ENCODE results near the gene ADAMTS13.
A peak's percentile ranks its signal among the peaks of the same experiment; 100 is the strongest.

ADAMTS13 gene

DNA sequence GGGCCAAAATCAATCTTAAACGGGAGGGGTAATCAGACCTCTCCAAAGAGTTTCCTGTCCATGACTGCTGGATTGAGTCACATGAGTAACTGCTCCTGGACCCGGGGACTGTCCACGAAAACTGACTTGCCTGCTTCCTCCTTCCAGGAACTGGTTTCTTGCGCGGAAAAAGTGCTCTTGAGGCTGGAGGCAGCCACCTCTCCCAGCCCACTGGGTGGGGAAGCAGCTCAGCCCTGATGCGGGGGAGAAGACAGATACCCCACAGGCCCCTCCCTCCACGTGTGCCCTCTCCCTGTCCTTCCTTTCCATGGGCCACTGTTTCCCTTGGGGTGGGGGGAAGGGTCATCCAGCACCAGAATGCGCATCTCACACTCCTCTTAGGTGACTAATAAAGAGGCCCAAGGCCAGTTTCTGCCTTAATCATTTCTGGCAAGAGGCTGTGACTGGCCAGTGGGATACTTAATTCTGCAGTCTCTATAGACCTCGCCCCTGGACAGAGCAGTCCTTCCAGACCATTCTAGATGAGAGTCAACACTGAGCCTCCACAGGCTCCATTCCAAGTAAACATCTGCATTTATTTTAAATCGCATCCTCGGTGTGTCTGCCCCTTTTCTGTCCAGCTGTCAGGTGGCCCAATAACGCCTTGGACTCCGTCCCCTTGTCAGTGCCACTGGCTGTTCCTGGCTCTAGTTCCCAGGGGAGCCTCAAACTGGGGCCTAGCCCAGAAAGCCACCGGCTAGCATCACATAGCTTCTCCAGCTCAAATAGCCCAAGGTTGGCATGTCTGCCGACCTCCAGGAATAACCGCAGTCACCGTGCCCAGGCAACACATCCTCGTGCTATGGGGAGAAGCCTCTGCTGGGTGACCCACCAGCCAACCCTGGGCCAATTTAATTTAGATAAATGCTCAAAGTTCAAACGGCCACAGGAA lies 16.4 kb upstream of the ADAMTS13 start:
- no peaks in the 10 kb centered on the region for H3K4me1 ChIP-seq (ENCODE audit: control insufficient read depth, insufficient read depth, low read length, poor library complexity, severe bottlenecking)
- no peak overlapping the region for H3K4me3 ChIP-seq (ENCODE audit: extremely low read depth, insufficient read depth, low read length, poor library complexity, severe bottlenecking)
- H3K27ac ChIP-seq (ENCODE audit: low read depth, low read length, severe bottlenecking), result no peak overlapping the region
- 90 to 95% methylated on average over 11 to 13 of the region's 19 CpGs for WGBS, 2 experiments (ENCODE audit: insufficient coverage in 2 of 2)
- no peaks in the 10 kb centered on the region for H3K9me3 ChIP-seq (ENCODE audit: control insufficient read depth, low read length)
- H3K36me3 ChIP-seq (ENCODE audit: control insufficient read depth, insufficient read depth, low read length), result peaks cover 68% of the 10 kb centered on the region

DNA sequence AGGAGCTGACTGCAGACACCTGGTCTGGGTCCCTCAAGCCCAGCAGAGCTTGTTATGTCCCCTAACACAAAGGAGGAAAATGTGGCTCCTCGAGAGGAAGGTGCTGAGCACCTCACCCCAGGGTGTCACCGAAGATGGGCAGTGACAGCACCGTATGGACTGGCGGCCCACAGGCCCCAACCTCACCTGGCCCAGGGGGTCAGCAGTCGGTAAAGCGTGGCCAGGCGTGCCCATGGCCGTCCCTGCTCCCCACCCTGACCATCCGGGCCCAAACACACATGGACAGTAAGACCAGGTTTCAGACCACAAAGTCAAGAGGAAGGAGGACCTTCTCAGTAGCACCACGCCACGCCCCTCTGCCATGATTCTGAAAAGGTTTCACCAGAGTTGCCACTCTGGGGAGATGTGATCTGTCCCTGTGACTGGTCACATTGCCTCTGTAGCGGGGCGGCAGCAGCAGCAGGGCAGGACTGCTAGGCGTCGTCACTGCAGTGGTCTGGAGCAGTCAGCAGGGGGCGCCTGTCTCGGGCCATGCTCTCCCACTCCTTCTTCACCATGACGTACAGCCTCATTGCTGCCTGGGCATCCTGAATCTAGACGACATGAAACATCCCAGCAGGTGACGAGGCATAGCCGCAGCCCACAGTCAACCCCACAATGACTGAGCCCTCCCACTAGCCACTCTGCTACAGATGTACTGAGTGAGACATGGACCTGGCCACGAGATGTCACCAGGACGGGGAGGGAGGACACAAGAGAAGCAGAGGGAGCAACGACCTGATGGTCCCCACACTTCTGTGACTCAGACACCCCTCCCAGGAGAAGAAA lies 15.5 kb upstream of the ADAMTS13 start:
- 65 to 67% methylated on average over 17 to 24 of the region's 24 CpGs for WGBS, 2 experiments (ENCODE audit: insufficient coverage in 2 of 2)
- no peaks in the 10 kb centered on the region for H3K9me3 ChIP-seq (ENCODE audit: control insufficient read depth, low read length)
- no peak overlapping the region for H3K4me3 ChIP-seq (ENCODE audit: extremely low read depth, insufficient read depth, low read length, poor library complexity, severe bottlenecking)
- H3K27ac ChIP-seq (ENCODE audit: low read depth, low read length, severe bottlenecking), result no peak overlapping the region
- H3K36me3 ChIP-seq (ENCODE audit: control insufficient read depth, insufficient read depth, low read length), result peaks cover 77% of the 10 kb centered on the region
- no peaks in the 10 kb centered on the region for H3K4me1 ChIP-seq (ENCODE audit: control insufficient read depth, insufficient read depth, low read length, poor library complexity, severe bottlenecking)

DNA sequence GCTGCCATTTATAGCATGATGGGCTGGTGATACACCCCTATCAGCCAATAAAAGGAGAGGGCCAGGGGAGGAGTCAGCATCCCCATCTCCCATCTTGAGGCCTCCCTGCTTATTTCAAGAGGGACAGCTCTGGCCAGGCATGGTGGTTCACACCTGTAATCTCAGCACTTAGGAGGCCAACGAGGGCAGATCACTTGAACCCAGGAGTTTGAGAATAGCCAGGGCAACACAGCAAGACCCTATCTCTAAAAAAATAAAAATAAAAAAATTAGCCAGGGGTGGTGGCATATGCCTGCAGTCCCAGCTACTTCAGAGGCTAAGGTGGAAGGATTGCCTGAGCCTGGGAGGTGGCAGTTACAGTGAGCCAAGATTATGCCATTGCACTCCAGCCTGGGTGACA lies 14.1 kb upstream of the ADAMTS13 start:
- Histone ChIP-seq H3K36me3 (ENCODE audit: control insufficient read depth, insufficient read depth, low read length) (peaks cover 90% of the 10 kb centered on the region), H3K27ac (ENCODE audit: low read depth, low read length, severe bottlenecking) (no peak overlapping the region), H3K4me1 (ENCODE audit: control insufficient read depth, insufficient read depth, low read length, poor library complexity, severe bottlenecking) (no peaks in the 10 kb centered on the region), H3K4me3 (ENCODE audit: extremely low read depth, insufficient read depth, low read length, poor library complexity, severe bottlenecking) (no peak overlapping the region), H3K9me3 (ENCODE audit: control insufficient read depth, low read length) (no peaks in the 10 kb centered on the region)
- 100% methylated on average over 1 of the region's 1 CpG; no CpG with 5 or more reads in 1 of the 2 experiments for WGBS, 2 experiments (ENCODE audit: insufficient coverage in 2 of 2)

DNA sequence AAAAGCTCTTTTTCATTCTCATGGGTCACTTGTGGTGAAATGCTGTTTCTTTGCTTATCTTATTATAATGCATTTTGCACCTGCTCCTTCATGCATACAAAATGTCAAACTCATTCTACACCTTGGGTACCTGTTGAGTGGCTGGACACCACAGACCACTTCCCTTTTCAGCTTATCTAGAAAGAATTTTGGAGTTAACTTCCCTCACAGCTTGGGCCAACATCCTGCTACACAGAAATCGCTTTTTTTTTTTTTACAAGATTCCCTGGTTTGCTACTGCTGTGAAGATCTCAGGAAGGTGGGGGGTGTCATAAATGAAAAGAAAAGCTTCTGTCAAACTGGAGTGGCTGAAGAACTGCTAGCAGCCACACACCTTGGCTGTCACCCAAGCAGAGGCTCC lies 7.0 kb upstream of the ADAMTS13 start:
- Histone ChIP-seq H3K36me3 (ENCODE audit: control insufficient read depth, insufficient read depth, low read length) (peaks cover 61% of the 10 kb centered on the region), H3K4me3 (ENCODE audit: extremely low read depth, insufficient read depth, low read length, poor library complexity, severe bottlenecking) (no peak overlapping the region), H3K27ac (ENCODE audit: low read depth, low read length, severe bottlenecking) (no peak overlapping the region), H3K9me3 (ENCODE audit: control insufficient read depth, low read length) (no peaks in the 10 kb centered on the region), H3K4me1 (ENCODE audit: control insufficient read depth, insufficient read depth, low read length, poor library complexity, severe bottlenecking) (peaks cover 9% of the 10 kb centered on the region)
- WGBS, 2 experiments (ENCODE audit: insufficient coverage in 2 of 2), result 83% methylated on average over 1 of the region's 1 CpG; no CpG with 5 or more reads in 1 of the 2 experiments

DNA sequence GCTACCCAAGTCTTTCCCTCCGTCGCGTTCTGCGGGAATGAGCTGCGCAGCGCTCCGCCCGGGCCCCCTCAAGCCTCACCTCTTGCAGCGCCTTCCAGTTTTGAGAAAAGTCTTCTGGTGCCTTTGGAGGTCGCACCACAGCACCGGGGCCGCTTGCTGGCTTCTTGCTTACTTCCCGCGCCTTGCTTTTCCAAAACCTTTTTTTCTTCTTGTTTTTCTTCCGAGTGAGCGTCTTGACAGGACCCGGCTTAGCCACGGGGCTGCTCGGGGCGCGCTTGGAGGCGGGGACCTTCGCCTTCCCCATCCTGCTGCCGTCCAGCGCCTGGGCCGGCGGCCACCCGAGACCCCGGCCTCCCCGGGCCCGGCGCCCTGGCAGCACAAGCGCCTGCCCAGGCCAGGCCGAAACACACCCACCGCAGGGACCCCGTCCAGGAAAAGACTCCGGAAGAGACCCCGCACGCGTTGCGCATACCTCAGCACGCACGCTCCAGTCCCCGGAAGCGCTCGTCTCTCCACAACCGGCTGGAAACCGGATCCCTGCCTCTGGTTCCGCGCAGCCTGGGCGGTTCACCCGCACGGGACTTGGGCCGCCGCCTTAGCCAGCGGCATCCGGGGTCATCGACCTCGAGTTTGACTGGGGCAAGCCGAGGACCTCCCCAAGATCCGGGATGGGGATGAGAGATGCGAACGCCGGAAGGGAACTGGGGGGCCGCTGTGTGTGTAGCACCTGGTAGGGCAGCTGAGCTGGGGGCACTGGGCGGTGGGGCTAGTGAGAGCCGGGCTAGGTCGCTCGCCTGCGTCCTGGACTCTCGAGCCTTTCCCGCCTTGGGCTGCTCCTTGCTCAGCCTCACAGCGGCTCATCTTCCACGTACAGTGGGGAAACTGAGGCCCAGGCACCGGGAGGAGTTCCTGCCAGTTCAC lies 4.4 kb upstream of the ADAMTS13 start, which contains the start of gene REXO4:
REXO4 (minus strand) TSS at position 470 of the 921 bp plus-strand sequence; CDS start at position 304, 166 bp downstream.
- H3K9me3 ChIP-seq (ENCODE audit: control insufficient read depth, low read length), result no peaks in the 10 kb centered on the region
- peak within 1 kb of the TSS; percentile 63 for H3K4me3 ChIP-seq (ENCODE audit: extremely low read depth, insufficient read depth, low read length, poor library complexity, severe bottlenecking)
- H3K27ac ChIP-seq (ENCODE audit: low read depth, low read length, severe bottlenecking), result peak within 1 kb of the TSS; percentile 98
- 0% methylated on average over 61 to 65 of the region's 75 CpGs for WGBS, 2 experiments (ENCODE audit: insufficient coverage in 2 of 2)
- peaks cover 13% of the 10 kb centered on the region for H3K4me1 ChIP-seq (ENCODE audit: control insufficient read depth, insufficient read depth, low read length, poor library complexity, severe bottlenecking)
- peaks cover 34% of the 10 kb centered on the region for H3K36me3 ChIP-seq (ENCODE audit: control insufficient read depth, insufficient read depth, low read length)

DNA sequence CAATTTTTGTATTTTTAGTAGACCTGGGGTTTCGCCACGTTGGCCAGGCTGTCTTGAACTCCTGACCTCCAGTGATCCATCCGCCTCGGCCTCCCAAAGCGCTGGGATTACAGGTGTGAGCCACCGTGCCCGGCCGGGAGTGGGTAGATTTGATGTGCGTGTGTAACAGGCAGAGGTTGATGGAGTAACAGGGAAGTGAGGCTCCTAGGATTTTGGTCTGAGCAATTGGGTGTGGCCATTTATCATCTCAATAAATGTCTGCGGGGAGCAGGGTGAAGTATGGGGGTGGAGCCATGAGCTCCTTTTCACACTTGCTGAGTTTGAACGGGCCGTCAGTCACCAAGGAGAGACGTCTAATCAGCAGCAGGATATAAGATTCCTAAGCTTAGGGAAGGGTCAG lies 3.2 kb upstream of the ADAMTS13 start:
- no peak overlapping the region for H3K27ac ChIP-seq (ENCODE audit: low read depth, low read length, severe bottlenecking)
- H3K9me3 ChIP-seq (ENCODE audit: control insufficient read depth, low read length), result no peaks in the 10 kb centered on the region
- WGBS, 2 experiments (ENCODE audit: insufficient coverage in 2 of 2), result 56 to 63% methylated on average over 12 to 13 of the region's 13 CpGs
- peak overlapping the region; percentile 63 for H3K4me3 ChIP-seq (ENCODE audit: extremely low read depth, insufficient read depth, low read length, poor library complexity, severe bottlenecking)
- peaks cover 23% of the 10 kb centered on the region for H3K36me3 ChIP-seq (ENCODE audit: control insufficient read depth, insufficient read depth, low read length)
- peaks cover 16% of the 10 kb centered on the region for H3K4me1 ChIP-seq (ENCODE audit: control insufficient read depth, insufficient read depth, low read length, poor library complexity, severe bottlenecking)

DNA sequence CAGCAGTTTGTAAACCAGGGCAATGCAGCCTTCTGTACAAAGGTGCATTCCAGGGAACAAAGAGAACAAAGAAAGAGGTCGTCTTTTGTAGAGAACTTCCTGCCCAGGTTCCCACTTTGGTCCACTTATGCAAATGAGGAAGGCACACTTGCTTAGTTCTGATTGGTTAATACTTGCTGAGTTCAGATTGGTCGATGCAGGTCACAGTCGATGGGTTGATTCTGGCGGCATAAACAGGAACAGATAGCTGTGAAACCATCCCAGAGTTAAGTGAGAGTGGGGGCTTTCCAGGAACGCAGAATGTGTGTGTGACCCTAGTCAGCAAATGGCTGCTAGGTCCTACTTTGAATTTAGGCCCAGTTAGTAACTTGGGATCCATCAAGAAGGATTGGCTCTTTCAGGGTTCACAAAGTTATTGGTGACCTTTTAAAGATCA lies 1.8 kb upstream of the ADAMTS13 start:
- no peak overlapping the region for H3K4me3 ChIP-seq (ENCODE audit: extremely low read depth, insufficient read depth, low read length, poor library complexity, severe bottlenecking)
- H3K27ac ChIP-seq (ENCODE audit: low read depth, low read length, severe bottlenecking), result no peak overlapping the region
- 79 to 85% methylated on average over 5 of the region's 5 CpGs for WGBS, 2 experiments (ENCODE audit: insufficient coverage in 2 of 2)
- H3K9me3 ChIP-seq (ENCODE audit: control insufficient read depth, low read length), result no peaks in the 10 kb centered on the region
- peaks cover 16% of the 10 kb centered on the region for H3K4me1 ChIP-seq (ENCODE audit: control insufficient read depth, insufficient read depth, low read length, poor library complexity, severe bottlenecking)
- peaks cover 9% of the 10 kb centered on the region for H3K36me3 ChIP-seq (ENCODE audit: control insufficient read depth, insufficient read depth, low read length)

DNA sequence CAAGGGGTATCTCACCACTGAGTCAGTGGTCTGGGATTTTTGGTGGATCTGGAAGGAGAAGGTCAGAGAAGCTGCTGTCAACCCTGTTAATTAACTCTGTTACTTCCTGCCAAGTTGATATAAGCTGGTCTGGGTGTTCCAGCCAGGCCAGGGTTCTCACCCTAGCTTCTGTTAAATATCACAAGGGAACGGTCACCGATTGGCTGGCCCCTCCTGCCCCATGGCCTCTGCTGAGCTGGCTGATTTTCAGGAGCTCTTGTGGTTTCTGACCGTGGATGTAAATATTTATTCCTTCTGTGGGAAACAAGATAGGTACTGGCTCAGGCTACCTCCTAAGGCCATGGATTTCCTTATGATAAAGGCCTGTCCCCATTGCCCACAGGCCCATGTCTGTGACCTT lies 1.0 kb downstream of the ADAMTS13 start:
- Histone ChIP-seq H3K9me3 (ENCODE audit: control insufficient read depth, low read length) (peaks cover 4% of the 10 kb centered on the region), H3K4me1 (ENCODE audit: control insufficient read depth, insufficient read depth, low read length, poor library complexity, severe bottlenecking) (peaks cover 12% of the 10 kb centered on the region), H3K36me3 (ENCODE audit: control insufficient read depth, insufficient read depth, low read length) (peaks cover 3% of the 10 kb centered on the region), H3K4me3 (ENCODE audit: extremely low read depth, insufficient read depth, low read length, poor library complexity, severe bottlenecking) (no peak overlapping the region), H3K27ac (ENCODE audit: low read depth, low read length, severe bottlenecking) (peak overlapping the region; percentile 51)
- WGBS, 2 experiments (ENCODE audit: insufficient coverage in 2 of 2), result 85% methylated on average over 3 of the region's 3 CpGs; no CpG with 5 or more reads in 1 of the 2 experiments

DNA sequence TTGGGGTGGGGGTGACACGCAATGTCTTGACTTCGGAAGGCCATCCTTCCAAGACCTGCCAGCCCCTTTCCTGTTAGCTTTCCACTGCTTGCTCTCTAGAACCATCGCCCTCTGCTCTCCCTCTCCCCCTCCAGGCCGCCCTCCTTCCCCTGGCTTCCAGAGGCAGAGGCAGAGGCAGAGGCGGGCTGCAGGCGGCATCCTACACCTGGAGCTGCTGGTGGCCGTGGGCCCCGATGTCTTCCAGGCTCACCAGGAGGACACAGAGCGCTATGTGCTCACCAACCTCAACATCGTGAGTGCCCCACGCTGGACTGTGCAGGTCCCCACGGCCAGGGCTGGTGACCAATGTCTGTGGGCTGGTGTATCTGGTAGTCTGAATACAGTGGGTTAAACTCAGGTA lies 2.0 kb downstream of the ADAMTS13 start:
- Histone ChIP-seq H3K27ac (ENCODE audit: low read depth, low read length, severe bottlenecking) (no peak overlapping the region), H3K4me1 (ENCODE audit: control insufficient read depth, insufficient read depth, low read length, poor library complexity, severe bottlenecking) (peaks cover 7% of the 10 kb centered on the region), H3K4me3 (ENCODE audit: extremely low read depth, insufficient read depth, low read length, poor library complexity, severe bottlenecking) (no peak overlapping the region), H3K9me3 (ENCODE audit: control insufficient read depth, low read length) (peaks cover 4% of the 10 kb centered on the region), H3K36me3 (ENCODE audit: control insufficient read depth, insufficient read depth, low read length) (peaks cover 3% of the 10 kb centered on the region)
- WGBS, 2 experiments (ENCODE audit: insufficient coverage in 2 of 2), result 89 to 99% methylated on average over 7 to 10 of the region's 12 CpGs

All from mesodermal cell (in vitro differentiated cells).